HS-27A (cell line): ENCODE results near the gene SENP5.
"Not testable (repeated sequence)": the region's sequence is repeated elsewhere in the genome, so short reads cannot be mapped to it uniquely, and the experiment has no call there.

ENCODE experiments used
- DNase-seq: peaks from one replicate; pipeline ENCODE4 v3.0.0-alpha.2; 2012; ENCODE audit warnings: low read depth, missing footprints

SENP5 gene

DNA sequence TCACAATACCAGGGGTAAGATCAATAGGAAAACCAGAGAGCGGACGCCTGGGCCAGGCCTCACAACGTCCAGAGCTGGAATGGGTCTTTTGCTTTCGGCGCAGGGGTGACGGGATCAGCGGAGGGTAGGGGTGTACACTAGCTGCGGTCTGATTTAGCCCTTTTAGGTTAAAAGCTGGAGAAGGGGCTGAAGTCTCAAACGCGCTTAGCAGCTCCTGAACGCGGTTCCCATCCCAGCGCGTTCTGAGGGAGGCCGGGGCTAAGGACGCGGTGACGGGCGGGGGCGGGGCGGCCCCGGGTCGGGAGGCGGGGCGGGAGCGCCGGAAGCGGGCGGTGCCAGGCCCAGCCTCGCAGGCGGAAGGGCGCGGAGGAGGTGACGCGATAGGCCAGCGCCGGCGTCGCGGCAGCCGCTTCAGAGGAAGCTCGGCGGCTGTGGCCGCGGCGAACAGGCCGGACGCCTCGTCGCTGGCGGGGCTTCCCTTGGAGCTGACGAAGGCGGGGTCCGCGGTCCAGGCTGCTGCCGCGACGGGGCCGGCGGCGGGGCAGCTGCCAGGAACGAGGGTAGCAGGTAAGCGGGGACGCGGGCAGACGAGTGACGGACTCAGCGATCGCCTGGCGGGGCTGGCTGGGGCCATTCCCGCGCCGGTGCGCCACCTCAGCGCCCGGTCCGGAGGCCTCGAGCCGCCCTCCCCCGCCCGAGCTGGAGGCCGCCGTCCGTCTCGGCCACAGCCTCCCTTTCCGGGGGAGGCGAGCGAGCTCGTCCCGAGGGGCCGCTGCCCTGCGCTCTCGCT, at the start of gene SENP5:
SENP5 (plus strand) TSS at position 414 of the 790 bp plus-strand sequence. CDS start 17,262 bp downstream, outside the sequence.
- peak; percentile 40 for DNase-seq

GRCh38 chr3:196821806-196822355, 45.8 kb upstream of the SENP5 start:
- DNase-seq: no peak

DNA sequence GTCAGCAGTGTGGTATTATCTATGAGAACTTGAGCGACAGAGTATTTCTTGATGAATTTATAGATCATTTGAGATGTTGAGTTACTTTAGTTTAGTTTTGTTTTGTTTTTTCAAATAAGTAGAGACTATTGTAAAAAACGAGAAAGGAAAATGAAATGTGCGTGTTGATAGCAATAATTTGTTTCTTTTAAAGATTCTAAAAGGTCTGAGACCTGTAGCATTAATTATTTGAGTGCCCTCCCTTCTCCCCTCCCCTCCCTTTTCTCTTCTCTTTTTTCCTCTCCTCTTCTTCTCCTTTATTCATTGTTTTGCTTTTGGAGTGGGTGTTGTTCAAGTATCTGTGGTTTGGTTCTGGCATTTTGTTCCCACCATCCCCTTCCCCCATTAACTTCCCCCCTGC, 38.1 kb upstream of the SENP5 start:
- not testable (repeated sequence) for DNase-seq

DNA sequence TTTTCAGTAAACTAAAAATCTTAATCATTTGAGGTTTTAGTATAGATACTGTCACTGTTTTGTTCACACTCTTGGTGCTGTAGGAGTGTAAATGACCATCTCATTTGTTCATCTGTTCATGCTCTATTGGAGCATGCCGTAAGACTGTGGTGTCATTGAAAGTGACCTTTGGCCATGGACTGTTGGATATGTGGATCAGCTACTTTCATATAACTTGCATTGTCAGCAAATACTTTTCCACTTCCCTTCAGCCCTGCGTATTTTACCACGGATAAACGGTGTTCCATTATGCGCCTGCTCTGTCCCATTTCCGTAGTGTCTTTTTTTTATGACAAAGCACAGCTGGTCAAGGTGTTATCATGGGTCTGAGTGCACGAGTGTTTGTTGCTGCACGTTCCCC, 32.6 kb upstream of the SENP5 start:
- no peak for DNase-seq

DNA sequence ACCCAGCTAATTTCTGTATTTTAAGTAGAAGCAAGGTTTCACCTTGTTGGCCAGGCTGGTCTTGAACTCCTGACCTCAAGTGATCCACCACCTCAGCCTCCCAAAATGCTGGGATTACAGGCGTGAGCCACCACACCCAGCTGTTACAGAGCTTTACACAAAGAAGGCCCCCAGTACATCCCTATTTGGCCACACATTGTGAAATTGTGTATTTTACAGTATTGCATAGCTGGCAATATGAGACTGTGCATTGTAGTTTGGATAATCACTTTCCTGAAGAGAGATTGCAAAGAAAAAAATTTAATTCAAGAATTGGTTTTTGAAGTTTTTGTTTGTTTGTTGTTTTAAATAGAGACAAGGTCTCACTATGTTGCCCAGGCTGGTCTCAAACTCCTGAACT, 31.1 kb upstream of the SENP5 start:
- DNase-seq: not testable (repeated sequence)

DNA sequence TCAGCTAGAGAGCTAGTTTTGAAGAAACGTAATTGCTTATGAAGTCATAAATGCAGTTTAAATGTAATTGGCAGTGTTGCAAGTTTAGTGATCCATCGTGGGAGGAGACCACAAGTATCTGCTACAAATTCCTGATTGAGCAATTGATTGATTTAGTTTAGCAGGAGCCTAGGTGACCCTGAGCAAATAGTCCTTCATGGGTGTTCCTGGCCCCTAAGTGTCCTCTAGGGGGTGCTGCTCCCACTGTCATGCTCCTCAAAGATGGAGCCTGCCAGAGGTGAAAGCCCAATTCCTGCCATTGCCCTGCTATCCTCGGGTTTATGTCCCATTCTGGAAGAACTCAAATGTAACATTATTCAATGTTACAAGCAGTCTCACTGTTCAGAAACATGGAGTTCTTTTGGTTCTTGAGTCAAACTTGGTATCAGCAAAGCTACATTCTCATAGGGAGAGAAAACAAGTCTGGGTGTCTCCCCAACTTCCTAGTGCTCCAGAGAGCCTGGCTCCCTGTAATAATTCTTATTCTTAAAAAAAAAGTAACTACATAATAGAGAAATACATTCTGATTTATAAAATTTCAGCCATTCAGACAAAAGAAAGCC, 29.8 kb upstream of the SENP5 start:
- peak; percentile 29 for DNase-seq

DNA sequence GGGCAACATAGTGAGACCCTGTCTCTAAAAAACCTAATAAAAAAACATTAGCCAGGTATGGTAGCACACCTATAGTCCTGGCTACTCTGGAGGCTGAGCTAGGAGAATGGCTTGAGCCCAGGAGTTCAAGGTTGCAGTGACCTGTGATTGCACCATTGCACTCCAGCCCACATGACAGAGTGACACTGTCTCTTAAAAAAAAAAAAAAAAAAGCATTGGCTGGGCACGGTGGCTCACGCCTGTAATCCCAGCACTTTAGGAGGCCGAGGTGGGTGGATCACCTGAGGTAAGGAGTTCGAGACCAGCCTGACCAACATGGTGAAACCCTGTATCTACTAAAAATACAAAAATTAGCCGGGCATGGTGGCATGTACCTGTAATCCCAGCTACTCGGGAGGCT, 28.4 kb upstream of the SENP5 start:
- DNase-seq: not testable (repeated sequence)

- DNase-seq: no peak
Measured at GRCh38 chr3:196842567-196843434, 24.9 kb upstream of the SENP5 start.

DNA sequence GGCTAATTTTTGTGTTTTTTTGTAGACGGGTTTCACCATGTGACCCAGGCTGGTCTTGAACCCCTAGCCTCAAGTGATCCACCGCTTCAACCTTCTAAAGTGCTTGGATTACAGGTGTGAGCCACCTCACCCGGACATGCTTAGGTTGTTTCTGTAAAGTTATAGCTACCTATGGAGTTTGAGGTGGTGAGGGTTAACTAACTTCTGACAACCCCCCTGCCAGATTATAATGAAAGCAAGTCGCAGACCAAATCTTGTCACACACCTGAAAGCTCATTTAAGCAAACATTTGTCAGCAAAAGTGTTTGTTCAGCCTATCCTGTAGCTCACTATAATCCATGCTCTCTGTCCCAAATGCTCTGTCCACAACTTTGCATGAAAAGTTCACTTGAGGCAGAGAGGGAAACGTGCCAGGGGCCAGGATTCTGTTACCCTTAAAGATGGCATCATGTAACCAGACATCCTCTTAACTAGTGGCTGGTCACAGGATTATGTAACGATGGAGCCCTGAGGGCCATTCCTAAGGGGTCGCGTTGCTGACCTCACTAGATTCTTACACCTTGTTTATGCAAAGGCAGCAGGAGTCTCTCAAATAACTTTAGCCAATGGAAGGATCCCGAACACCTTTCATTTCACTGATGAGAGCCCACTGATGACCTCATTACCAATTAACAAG, 24.1 kb upstream of the SENP5 start:
- no peak for DNase-seq

DNA sequence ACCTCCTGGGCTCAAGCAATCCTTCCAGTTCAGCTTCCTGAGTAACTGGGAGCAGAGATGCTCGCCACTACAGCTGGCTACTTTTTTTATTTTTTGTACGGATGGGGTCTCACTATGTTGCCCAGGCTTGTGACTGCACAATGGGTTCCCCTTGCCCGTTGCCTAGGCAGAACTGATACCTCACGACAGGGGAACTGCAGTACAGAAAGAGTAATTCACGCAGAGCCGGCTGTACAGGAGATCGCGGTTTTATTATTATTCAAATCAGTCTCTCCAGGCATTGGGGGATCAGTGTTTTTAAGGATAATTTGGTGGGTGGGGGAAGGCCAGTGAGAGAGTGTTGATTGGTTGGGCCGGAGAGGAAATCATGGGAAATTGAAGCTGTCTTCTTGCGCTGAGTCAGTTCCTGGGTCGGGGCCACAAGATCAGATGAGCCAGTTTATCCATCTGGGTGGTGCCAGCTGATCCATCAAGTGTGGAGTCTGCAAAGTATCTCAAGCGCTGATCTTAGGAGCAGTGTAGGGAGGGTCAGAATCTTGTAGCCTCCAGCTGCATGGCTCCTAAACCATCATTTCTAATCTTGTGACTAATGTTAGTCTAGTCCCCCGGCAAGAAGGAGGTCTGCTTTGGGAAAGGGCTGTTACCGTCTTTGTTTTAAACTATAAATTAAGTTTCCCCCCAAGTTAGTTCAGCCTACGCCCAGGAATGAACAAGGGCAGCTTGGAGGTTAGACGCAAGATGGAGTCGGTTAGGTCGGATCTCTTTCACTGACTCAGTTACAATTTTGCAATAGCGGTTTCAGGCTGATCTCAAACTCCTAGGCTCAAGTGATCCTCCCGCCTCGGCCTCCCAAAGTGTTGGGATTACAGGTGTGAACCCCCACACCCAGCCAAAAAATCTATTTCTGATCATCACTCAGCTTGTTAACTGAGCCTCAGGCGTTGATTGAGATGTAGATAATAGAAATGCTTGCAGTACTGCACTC, 23.2 kb upstream of the SENP5 start:
- not testable (repeated sequence) for DNase-seq

DNA sequence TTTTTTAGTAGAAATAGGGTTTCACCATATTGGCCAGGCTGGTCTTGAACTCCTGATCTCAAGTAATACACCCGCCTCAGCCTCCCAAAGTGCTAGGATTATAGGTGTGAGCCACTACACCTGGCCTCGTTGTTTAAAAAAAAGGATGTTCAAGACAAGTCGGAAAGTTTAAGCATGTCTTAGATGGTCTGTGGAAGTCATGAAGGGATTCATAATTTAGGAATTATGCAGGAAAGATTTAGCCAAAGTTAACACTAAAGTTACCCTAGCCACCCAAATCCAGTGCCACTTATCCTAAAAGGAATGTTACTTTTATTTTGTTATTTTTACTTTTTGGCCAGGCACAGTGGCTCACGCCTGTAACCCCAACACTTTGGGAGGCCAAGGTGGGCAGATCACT, 19.3 kb upstream of the SENP5 start:
- not testable (repeated sequence) for DNase-seq

DNA sequence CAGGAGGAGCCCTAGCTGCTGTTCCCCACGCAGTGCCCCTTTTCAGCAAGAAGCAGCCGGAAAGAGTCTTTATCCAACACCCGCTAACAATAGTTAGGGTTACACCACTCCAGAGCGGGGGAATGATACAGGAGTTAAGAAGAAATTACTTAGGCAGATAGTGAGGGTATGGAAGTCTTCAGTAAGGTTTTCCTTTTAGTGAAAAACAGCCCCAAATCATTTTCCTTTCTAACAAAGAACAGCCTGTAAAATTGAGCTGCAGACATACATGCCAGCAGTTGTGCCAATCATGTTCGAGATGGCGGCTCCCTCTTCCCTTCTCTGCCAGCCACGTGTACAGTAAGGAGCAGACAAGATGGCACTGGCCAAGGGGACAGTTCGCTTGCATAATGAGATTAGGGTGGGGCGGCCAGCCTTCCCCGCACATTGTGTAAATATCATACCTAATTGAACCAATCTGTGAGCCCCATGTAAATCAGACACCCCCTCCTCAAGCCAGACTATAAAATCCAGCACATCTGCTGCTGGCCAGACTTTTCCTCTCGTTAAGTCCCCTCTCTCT, 18.5 kb upstream of the SENP5 start:
- no peak for DNase-seq

GRCh38 chr3:196863000-196863399, 4.7 kb upstream of the SENP5 start:
- DNase-seq: not testable (repeated sequence)

DNA sequence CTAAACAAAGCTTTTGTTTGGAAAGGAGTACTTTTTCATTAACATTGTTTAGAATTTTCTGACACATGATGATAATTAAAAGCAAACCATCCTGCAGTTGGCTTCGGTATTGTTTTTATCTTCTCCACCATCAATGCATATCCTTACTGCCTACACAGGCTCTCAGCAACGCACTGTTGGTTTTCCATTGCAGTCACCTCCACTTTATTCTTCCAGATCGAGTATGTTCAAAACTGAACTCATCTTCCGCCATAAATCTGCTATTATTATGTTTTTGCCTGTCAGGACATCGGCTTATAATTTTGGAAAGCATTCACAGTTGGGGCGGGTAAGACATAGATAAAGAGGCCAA, 589 bp upstream of the SENP5 start:
- no peak for DNase-seq

GRCh38 chr3:196868297-196868661, 559 bp downstream of the SENP5 start:
- DNase-seq: no peak

DNA sequence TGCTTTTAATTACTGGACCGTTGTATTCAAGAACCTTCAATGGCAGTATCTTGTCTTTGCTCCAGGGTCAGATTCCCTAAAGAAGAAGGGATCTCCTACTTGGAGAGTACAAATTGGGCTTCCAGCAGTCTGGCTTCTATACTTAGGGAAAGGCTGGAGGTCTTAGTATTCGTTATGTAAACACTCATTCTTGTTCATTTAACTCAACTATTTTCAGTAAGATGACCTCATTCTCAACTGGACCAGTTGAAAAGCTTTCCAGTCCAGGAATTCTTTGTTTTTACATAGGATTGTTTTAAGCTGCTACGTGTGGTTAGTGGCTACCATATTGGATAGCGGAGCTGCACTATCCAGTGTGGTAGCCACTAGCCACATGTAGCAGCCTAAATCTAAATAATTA, 4.6 kb downstream of the SENP5 start:
- DNase-seq: no peak

- not testable (repeated sequence) for DNase-seq
Measured at GRCh38 chr3:196874511-196875094, 6.9 kb downstream of the SENP5 start.

- DNase-seq: no peak
Measured at GRCh38 chr3:196875258-196875657, 7.5 kb downstream of the SENP5 start.

- no peak for DNase-seq
Measured at GRCh38 chr3:196883361-196883760, 15.6 kb downstream of the SENP5 start.

- no peak for DNase-seq
Measured at GRCh38 chr3:196886144-196886543, 18.4 kb downstream of the SENP5 start.
